CD8-positive, alpha-beta memory T cell (primary cell): ENCODE measurements around the gene ARSB. TPM values are rescaled to one million over a fixed set of nuclear protein-coding genes. Genes with fewer than 3 reads are reported as not detected.

ENCODE experiments used
- CTCF ChIA-PET: fragments of 350-600 bp; sonication (Branson Sonifier 250); formaldehyde crosslinking; loops from one replicate; lab custom pipeline; 2021; ENCODE audit warnings: antibody characterized with exemption; lab: Charles Lee
- POLR2A ChIA-PET: fragments of 350-600 bp; sonication (Branson Sonifier 250); formaldehyde crosslinking; loops from one replicate; lab custom pipeline; 2021; ENCODE audit warnings: antibody characterized with exemption; lab: Charles Lee
- DNase-seq, 5 donors: peaks; one replicate each; pipeline versions ENCODE4 v3.0.0 to v3.0.0-alpha.2; 2020 to 2022; ENCODE audit warnings: mixed read lengths in 1 of 5
- H3K27ac ChIP-seq: one replicate; pipeline ENCODE4 v1.7.0; 2013; ENCODE audit warnings: low read depth, mild to moderate bottlenecking, low read length, moderate library complexity
- H3K27me3 ChIP-seq: 2 replicates; pipeline ENCODE4 v1.7.0; 2013; ENCODE audit warnings: low read length, mild to moderate bottlenecking; ENCODE audit not compliant: insufficient read depth, poor library complexity, severe bottlenecking
- H3K36me3 ChIP-seq: 2 replicates; pipeline ENCODE4 v1.7.0; 2013; ENCODE audit warnings: mild to moderate bottlenecking, low read length, moderate library complexity; ENCODE audit not compliant: insufficient read depth
- H3K4me1 ChIP-seq: 2 replicates; pipeline ENCODE4 v1.7.0; 2013; ENCODE audit warnings: mild to moderate bottlenecking, low read length, moderate library complexity; ENCODE audit not compliant: insufficient read depth
- H3K4me3 ChIP-seq: 2 replicates; pipeline ENCODE4 v1.7.0; 2013; ENCODE audit warnings: mild to moderate bottlenecking, low read length
- H3K9me3 ChIP-seq: 2 replicates; pipeline ENCODE4 v1.7.0; 2013; ENCODE audit warnings: mild to moderate bottlenecking, low read length
- H3K27ac Mint-ChIP-seq, 8 donors: one replicate each; pipeline ENCODE4 v1.8.0; 2020 to 2021; ENCODE audit warnings: mixed read lengths in 8 of 8, mild to moderate bottlenecking in 6 of 8, inconsistent platforms in 3 of 8, moderate library complexity in 3 of 8
- H3K27me3 Mint-ChIP-seq, 2 donors: one replicate each; pipeline ENCODE4 v1.8.0; 2020 to 2021; ENCODE audit warnings: mixed read lengths in 2 of 2, mild to moderate bottlenecking in 1 of 2, moderate library complexity in 1 of 2
- H3K36me3 Mint-ChIP-seq, 3 donors: one replicate each; pipeline ENCODE4 v1.8.0; 2020 to 2021; ENCODE audit warnings: mixed read lengths in 3 of 3, inconsistent platforms in 1 of 3, mild to moderate bottlenecking in 1 of 3
- H3K4me1 Mint-ChIP-seq, 3 donors: one replicate each; pipeline ENCODE4 v1.8.0; 2020 to 2021; ENCODE audit warnings: mixed read lengths in 3 of 3, inconsistent platforms in 1 of 3, mild to moderate bottlenecking in 1 of 3
- H3K4me3 Mint-ChIP-seq, 7 donors: one replicate each; pipeline ENCODE4 v1.8.0; 2020 to 2021; ENCODE audit warnings: mixed read lengths in 7 of 7, mild to moderate bottlenecking in 6 of 7, moderate library complexity in 4 of 7, inconsistent platforms in 2 of 7
- H3K9me3 Mint-ChIP-seq, 5 donors: one replicate each; pipeline ENCODE4 v1.8.0; 2020 to 2022; ENCODE audit warnings: mixed read lengths in 5 of 5, mild to moderate bottlenecking in 3 of 5, moderate library complexity in 2 of 5, inconsistent platforms in 1 of 5
- polyA plus RNA-seq: library from polyadenylated mRNA; unstranded; fragments of 300-500 nt; fragmentation: Illumina TruSeq; gene quantifications from one replicate; pipeline ENCODE4 v1.2.3, GENCODE V29; 2021
- total RNA-seq, 2 experiments: library from RNA; stranded (reverse); gene quantifications; one replicate each; pipeline ENCODE4 v1.2.3, GENCODE V29; 2021

The ARSB gene
- total and polyA plus RNA-seq, 3 experiments from 2014 or later, result 5.1 to 19.9 (median 19.6) TPM

DNA sequence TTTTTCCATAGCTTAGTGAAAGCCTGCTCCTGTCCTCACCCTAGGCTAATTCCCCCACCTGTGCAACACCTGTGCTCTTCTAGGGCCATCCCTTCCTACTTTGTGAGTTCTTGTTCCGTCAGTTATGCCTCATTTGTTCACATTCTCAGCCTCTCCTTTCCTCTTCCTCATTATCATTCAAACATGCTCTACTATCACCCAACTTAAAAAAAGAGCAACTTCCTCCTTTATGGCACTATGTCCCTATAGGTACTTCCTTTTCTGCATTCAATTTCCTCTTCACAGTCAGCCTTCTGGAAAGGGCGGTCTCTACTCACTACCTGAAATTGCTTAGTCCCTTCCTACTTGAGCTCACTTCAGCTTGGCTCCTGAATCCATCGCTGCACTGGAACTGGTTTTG is 224.7 kb downstream of the ARSB start:
- Histone ChIP-seq H3K9me3 (no peaks in the 10 kb centered on the region), H3K4me1 (no peaks in the 10 kb centered on the region), H3K36me3 (no peaks in the 10 kb centered on the region), H3K27me3 (no peaks in the 10 kb centered on the region), H3K4me3 (no peak overlapping the region), H3K27ac (no peak overlapping the region)
- POLR2A ChIA-PET, result no interaction called here
- Mint-ChIP-seq H3K27me3 (peaks cover 2 to 6% of the 10 kb centered on the region in 2 donors), H3K36me3 (peaks cover 0 to 12% (median 2%) of the 10 kb centered on the region in 3 donors), H3K9me3 (no peaks in the 10 kb centered on the region), H3K4me3 (no peak overlapping the region), H3K27ac (no peak overlapping the region), H3K4me1 (no peaks in the 10 kb centered on the region)
- no peak for DNase-seq
- CTCF ChIA-PET, result no interaction called here

DNA sequence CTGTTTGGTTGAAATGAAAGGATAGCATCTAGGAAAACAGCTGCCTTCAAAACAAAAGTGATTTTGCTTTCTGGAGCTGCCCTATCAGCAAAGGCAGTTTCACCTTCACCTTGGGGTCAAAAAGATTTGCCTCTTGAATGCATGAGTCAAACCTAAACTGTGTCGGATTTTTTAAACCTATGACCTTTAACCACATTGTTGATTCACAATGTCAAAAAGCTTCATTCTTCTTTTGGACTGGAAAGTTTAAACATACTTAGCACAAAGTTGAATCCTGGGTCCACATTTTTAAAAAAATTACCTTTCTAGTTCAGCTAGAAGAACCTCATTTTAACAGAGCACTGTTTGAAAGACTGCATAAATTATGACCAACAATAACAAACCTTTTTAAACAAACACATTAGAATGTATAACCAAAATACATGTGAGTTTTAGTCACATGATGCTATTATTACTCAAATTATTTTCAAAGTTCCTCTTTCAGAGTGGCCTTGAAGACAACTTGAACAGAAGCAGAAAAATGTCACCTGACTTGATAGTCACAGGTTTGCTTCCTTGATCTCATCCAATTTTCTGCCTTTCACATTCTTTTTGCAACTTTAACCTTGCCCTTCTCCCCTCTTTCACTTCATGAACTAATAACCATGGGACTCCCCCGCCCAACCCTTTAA is 226.8 kb downstream of the ARSB start:
- POLR2A ChIA-PET, result no interaction called here
- Histone ChIP-seq H3K27me3 (no peaks in the 10 kb centered on the region), H3K4me3 (no peak overlapping the region), H3K4me1 (no peaks in the 10 kb centered on the region), H3K36me3 (no peaks in the 10 kb centered on the region), H3K27ac (no peak overlapping the region), H3K9me3 (no peaks in the 10 kb centered on the region)
- Mint-ChIP-seq H3K36me3 (peaks cover 0 to 7% (median 2%) of the 10 kb centered on the region in 3 donors), H3K4me3 (no peak overlapping the region), H3K27ac (no peak overlapping the region), H3K27me3 (peaks cover 2 to 6% of the 10 kb centered on the region in 2 donors), H3K9me3 (no peaks in the 10 kb centered on the region), H3K4me1 (no peaks in the 10 kb centered on the region)
- DNase-seq, result no peak
- CTCF ChIA-PET, result no interaction called here

DNA sequence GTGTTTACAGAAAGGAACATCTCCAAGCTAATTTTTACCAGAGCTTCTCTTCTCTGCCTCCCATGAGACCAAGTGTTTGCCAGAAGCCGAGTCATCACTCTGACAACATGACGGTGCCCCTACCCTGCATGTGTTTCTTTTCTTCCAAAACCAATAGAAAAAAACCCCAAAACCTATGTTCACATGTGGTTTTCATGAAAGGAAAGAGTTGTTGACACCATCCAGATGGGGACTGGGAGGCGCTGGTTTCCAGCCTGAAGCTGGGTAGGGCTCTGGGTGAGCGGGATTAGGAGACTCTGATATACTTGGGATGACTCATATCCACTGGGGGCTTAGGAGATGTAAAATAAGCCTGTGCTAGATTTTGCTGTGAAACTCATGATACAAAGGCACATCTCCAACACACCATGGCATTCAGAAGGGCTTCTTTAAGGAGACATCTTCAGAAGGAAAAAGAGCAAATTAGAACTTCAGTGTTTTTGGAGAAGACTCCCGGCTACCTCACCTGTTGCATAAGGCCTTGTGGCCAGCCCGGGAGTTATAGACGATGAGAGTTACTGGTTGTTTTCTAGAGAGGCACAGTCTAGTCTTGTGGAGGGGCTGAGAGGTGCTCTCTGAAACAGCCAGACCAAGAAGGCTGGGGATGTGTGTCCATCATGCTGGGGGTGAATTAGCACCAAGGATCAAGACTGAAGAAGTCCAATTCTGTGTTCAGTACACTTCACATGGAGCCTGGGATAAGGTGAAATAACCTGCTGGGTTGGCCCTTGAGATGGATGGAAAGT is 227.6 kb downstream of the ARSB start:
- no peak overlapping the region for H3K27ac ChIP-seq
- Mint-ChIP-seq H3K36me3 (peaks cover 0 to 7% (median 2%) of the 10 kb centered on the region in 3 donors), H3K27ac (no peak overlapping the region), H3K9me3 (no peaks in the 10 kb centered on the region), H3K4me1 (no peaks in the 10 kb centered on the region), H3K4me3 (no peak overlapping the region), H3K27me3 (peaks cover 0 to 6% of the 10 kb centered on the region in 2 donors)
- no peaks in the 10 kb centered on the region for H3K27me3 ChIP-seq
- no peak overlapping the region for H3K4me3 ChIP-seq
- no peaks in the 10 kb centered on the region for H3K4me1 ChIP-seq
- no peak for DNase-seq
- POLR2A ChIA-PET, result no interaction called here
- H3K9me3 ChIP-seq, result no peaks in the 10 kb centered on the region
- no peaks in the 10 kb centered on the region for H3K36me3 ChIP-seq
- CTCF ChIA-PET, result no interaction called here

DNA sequence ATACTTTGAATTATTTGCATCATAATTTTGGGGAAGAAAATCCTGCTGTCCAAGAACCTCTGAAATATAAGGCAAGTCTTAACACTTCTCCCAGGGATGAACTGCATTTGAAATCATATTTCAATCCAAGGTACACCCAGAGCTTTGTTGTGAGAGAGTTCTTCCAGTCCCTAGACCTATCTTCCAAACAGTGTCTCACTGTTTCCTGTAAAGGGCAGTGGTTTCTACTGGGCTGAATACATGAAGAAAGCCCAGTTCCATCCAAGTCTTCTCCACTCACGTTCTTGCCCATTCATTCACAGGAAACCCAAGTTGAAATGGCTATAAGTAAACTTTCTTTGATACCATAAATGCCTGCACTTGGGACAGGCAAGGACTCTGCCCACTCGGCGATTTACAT is 228.3 kb downstream of the ARSB start:
- DNase-seq, result no peak
- no peak overlapping the region for H3K4me3 Mint-ChIP-seq
- CTCF ChIA-PET, result interaction anchor here (1.4 kb wide), 1 partner anchor 11 kb away, joined by 3 read pairs; no protein-coding TSS in a partner anchor
- no peaks in the 10 kb centered on the region for H3K9me3 Mint-ChIP-seq
- Histone ChIP-seq H3K4me1 (no peaks in the 10 kb centered on the region), H3K27me3 (no peaks in the 10 kb centered on the region), H3K9me3 (no peaks in the 10 kb centered on the region), H3K36me3 (no peaks in the 10 kb centered on the region), H3K4me3 (no peak overlapping the region), H3K27ac (no peak overlapping the region)
- no peaks in the 10 kb centered on the region for H3K4me1 Mint-ChIP-seq
- POLR2A ChIA-PET, result no interaction called here
- peaks cover 0 to 1% (median 0%) of the 10 kb centered on the region in 3 donors for H3K36me3 Mint-ChIP-seq
- H3K27ac Mint-ChIP-seq, result no peak overlapping the region
- peaks cover 0 to 6% of the 10 kb centered on the region in 2 donors for H3K27me3 Mint-ChIP-seq

DNA sequence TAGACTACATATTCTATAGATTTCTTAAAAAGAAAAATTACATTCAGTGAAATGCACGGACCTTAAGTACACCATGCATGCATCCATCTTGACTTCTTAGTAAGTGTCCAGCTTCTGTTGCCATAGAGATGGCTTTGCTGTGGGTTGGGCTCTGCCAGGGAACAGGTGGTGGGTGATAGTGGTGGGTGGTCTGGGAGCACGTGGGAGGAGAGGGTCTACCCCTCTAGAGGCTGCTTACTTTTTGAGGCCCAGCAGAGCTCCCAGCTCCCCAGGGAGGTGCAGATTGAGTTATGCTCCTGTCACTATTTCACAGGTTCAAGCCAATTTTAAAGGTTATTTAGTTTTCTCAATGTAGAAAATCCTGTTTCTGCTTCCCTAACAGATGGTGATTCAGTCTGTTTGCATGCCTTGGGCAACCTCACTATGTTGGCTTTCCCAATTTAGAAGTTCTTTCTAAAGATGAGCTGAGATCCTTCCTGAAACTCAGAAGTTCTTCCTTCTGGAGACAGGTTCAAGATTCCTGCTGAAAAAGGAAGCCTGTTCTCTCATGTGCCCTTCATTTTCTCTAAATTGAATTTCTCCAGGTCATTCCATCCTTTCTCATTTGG is 229.2 kb downstream of the ARSB start:
- DNase-seq, result no peak
- no peaks in the 10 kb centered on the region for H3K9me3 ChIP-seq
- H3K27ac ChIP-seq, result no peak overlapping the region
- Mint-ChIP-seq H3K27me3 (peaks cover 1 to 10% of the 10 kb centered on the region in 2 donors), H3K9me3 (no peaks in the 10 kb centered on the region), H3K4me3 (no peak overlapping the region), H3K36me3 (no peaks in the 10 kb centered on the region), H3K27ac (no peak overlapping the region), H3K4me1 (no peaks in the 10 kb centered on the region)
- no peak overlapping the region for H3K4me3 ChIP-seq
- ChIA-PET CTCF (interaction anchor here (1.4 kb wide), 1 partner anchor 10 kb away, joined by 3 read pairs; no protein-coding TSS in a partner anchor), POLR2A (no interaction called here)
- H3K36me3 ChIP-seq, result no peaks in the 10 kb centered on the region
- H3K27me3 ChIP-seq, result no peaks in the 10 kb centered on the region
- no peaks in the 10 kb centered on the region for H3K4me1 ChIP-seq

DNA sequence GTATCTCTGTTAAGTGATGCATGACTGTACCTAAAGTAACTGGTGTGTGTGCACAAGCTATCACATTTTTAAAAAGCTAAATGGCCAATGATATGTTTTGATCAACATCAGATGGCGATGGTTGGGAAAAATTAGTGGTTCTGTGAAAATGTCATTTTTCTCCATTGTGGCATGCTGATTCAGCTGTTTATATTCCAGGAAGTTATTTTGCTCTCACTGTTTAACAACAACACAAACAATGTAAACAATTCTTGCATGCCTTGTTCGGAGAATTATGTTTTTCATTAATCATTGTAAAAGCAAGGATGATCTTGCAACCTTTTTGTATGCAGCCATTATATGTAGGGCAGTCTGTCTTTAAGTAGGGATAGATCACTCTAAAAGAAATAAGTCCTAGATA is 230.5 kb downstream of the ARSB start:
- DNase-seq, result no peak
- Histone ChIP-seq H3K4me3 (no peak overlapping the region), H3K9me3 (no peaks in the 10 kb centered on the region), H3K27me3 (no peaks in the 10 kb centered on the region), H3K36me3 (no peaks in the 10 kb centered on the region), H3K4me1 (no peaks in the 10 kb centered on the region), H3K27ac (no peak overlapping the region)
- Mint-ChIP-seq H3K4me1 (no peaks in the 10 kb centered on the region), H3K4me3 (no peak overlapping the region), H3K36me3 (no peaks in the 10 kb centered on the region), H3K27ac (no peak overlapping the region), H3K27me3 (peaks cover 1 to 10% of the 10 kb centered on the region in 2 donors), H3K9me3 (no peaks in the 10 kb centered on the region)
- CTCF ChIA-PET, result no interaction called here
- POLR2A ChIA-PET, result no interaction called here

DNA sequence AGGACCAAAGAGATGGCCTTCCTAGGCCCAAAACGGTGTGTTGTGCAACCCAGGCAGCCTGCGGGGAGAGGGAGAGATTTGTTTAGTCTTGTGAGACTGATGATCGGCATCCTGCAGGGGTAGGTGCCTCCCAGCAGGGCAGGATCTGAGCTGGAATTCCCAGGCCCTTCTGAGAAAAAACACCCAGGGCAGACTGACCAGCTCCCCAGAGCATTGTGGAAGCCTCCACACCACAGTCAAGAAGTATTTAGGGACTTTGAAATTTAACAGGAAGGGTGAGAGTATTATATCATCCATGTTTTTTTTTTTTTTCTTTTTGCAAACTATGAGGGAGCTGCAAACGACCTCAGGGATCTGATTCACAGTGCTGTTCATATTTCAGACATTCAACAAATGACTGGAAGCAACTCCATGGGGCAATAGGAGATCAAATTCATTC is 232.0 kb downstream of the ARSB start:
- H3K9me3 ChIP-seq, result no peaks in the 10 kb centered on the region
- no peaks in the 10 kb centered on the region for H3K27me3 ChIP-seq
- CTCF ChIA-PET, result no interaction called here
- no peak overlapping the region for H3K4me3 Mint-ChIP-seq
- no peak overlapping the region for H3K4me3 ChIP-seq
- no peak for DNase-seq
- H3K27me3 Mint-ChIP-seq, result peaks cover 2 to 10% of the 10 kb centered on the region in 2 donors
- H3K36me3 Mint-ChIP-seq, result no peaks in the 10 kb centered on the region
- no peaks in the 10 kb centered on the region for H3K36me3 ChIP-seq
- H3K4me1 Mint-ChIP-seq, result no peaks in the 10 kb centered on the region
- H3K27ac ChIP-seq, result no peak overlapping the region
- no peaks in the 10 kb centered on the region for H3K4me1 ChIP-seq
- POLR2A ChIA-PET, result no interaction called here
- no peaks in the 10 kb centered on the region for H3K9me3 Mint-ChIP-seq
- no peak overlapping the region for H3K27ac Mint-ChIP-seq

DNA sequence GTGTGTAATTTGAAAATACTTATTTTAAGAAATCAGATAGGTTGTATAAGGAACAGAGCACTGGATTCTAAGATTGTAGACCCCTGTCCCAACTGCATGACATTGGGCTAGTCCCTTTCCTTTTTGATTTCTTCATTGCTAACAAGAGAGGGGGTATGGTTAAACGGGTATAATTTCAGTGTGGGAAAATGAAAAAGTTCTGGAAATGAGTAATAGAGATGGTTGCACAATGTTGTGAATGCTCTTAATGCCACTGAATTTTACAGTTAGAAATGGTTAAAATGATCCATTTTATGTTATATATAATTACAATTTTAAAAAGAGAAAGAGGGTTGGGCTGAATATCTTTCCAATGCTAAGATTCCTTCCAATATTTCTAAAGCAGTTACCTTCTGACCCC is 233.2 kb downstream of the ARSB start:
- ChIA-PET POLR2A (no interaction called here), CTCF (no interaction called here)
- H3K9me3 Mint-ChIP-seq, result no peaks in the 10 kb centered on the region
- H3K27ac Mint-ChIP-seq, result no peak overlapping the region
- H3K36me3 Mint-ChIP-seq, result no peaks in the 10 kb centered on the region
- Histone ChIP-seq H3K27ac (no peak overlapping the region), H3K4me3 (no peak overlapping the region), H3K27me3 (no peaks in the 10 kb centered on the region), H3K9me3 (no peaks in the 10 kb centered on the region), H3K4me1 (no peaks in the 10 kb centered on the region), H3K36me3 (no peaks in the 10 kb centered on the region)
- no peak overlapping the region for H3K4me3 Mint-ChIP-seq
- H3K4me1 Mint-ChIP-seq, result no peaks in the 10 kb centered on the region
- DNase-seq, result no peak
- H3K27me3 Mint-ChIP-seq, result peaks cover 2 to 16% of the 10 kb centered on the region in 2 donors
